Measurements from ENCODE around the gene XRN1.

DNA sequence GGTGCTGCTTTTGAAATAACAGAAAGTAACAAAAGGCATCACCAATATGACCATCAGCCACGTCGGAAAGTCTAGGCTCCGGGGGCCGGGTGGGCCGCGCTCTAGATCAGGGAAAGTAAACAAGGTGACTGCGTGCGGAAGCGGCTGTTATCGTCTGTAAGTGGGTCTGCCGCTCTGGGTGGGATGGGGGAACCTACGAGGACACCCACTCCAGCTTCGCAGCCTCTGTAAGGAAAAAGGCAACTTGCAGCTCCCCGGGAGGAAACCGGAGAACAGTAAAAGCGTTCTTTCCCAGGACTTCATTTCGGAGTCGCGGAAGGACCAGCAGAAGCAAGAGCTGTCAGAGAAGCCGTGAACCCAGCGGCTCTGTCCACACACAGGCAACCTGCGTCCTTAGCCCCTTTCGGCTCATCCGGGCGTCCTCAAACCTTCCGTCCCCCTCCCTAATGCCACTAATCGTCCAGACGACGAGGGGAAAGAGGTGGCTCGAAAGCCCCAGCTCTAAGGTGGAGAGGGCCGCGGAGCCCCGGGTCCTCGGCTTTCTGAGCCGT lies 461 bp downstream of the XRN1 start:
- TF ChIP-seq POLR2A (IDR thresholded peaks at IDR 0.05; ENCODE audit: low read length) (no peak), GATA1 (IDR thresholded peaks at IDR 0.05; ENCODE audit: low read depth, low read length) (no peak)
